Transverse colon (tissue), 4 donors: ENCODE data around the gene ANKRD53. TPM values are rescaled to one million over a fixed set of nuclear protein-coding genes. Genes with fewer than 3 reads are reported as not detected.
"Not testable (repeated sequence)": the region's sequence is repeated elsewhere in the genome, so short reads cannot be mapped to it uniquely, and the experiment has no call there.

Source experiments
- DNase-seq: peaks from one replicate; pipeline ENCODE4 v3.0.0-alpha.2; 2019
- H3K27ac ChIP-seq, 4 donors: fragments of 200-600 bp; sonication (generic); 2 replicates each; pipeline ENCODE4 v1.5.1; 2016 to 2018; ENCODE audit warnings: inconsistent platforms in 4 of 4
- H3K27me3 ChIP-seq: fragments of 200-600 bp; sonication (generic); 2 replicates; pipeline ENCODE4 v1.5.1; 2017; ENCODE audit warnings: inconsistent platforms
- H3K36me3 ChIP-seq, 4 donors: fragments of 200-600 bp; sonication (generic); 2 replicates each; pipeline ENCODE4 v1.5.1; 2017 to 2019; ENCODE audit warnings: inconsistent platforms in 4 of 4
- H3K4me1 ChIP-seq, 4 donors: fragments of 200-600 bp; sonication (generic); 2 replicates each; pipeline ENCODE4 v1.5.1; 2017 to 2020; ENCODE audit warnings: inconsistent platforms in 4 of 4
- H3K4me3 ChIP-seq, 4 donors: fragments of 200-600 bp; sonication (generic); 1 replicate in 1 of 4; 2 replicates in 3 of 4; pipeline versions ENCODE4 v1.5.1 to v1.6.1; 2017 to 2019; ENCODE audit warnings: inconsistent platforms in 4 of 4
- H3K9me3 ChIP-seq, 2 donors: fragments of 200-600 bp; sonication (generic); 2 replicates each; pipeline ENCODE4 v1.5.1; 2017 to 2019; ENCODE audit warnings: inconsistent platforms in 2 of 2
- CTCF ChIP-seq, 5 experiments: fragments of 200-600 bp in 3 of 5; fragments of 450-650 bp in 2 of 5; sonication (generic) in 3 of 5; IDR thresholded peaks; 1 replicate in 2 of 5; 2 replicates in 3 of 5; pipeline ENCODE4 v1.5.1; 2016 to 2017; ENCODE audit warnings: antibody characterized with exemption in 5 of 5, inconsistent platforms in 3 of 5, mild to moderate bottlenecking in 2 of 5, moderate library complexity in 1 of 5
- EP300 ChIP-seq: sonication (generic); formaldehyde crosslinking; IDR thresholded peaks from one replicate; pipeline ENCODE4 v1.6.1; 2017; ENCODE audit warnings: antibody characterized with exemption, low read depth
- POLR2A ChIP-seq: fragments of 450-650 bp; IDR thresholded peaks from one replicate; pipeline ENCODE4 v1.6.1; 2016; ENCODE audit warnings: antibody characterized with exemption, mild to moderate bottlenecking, moderate library complexity
- POLR2AphosphoS5 ChIP-seq, 3 donors: sonication (generic); formaldehyde crosslinking; IDR thresholded peaks; one replicate each; pipeline ENCODE4 v1.6.1; 2016; ENCODE audit warnings: antibody characterized with exemption in 3 of 3
- WGBS, 2 donors: methylation state at CpG; one replicate each; pipeline ENCODE4 v1.1.5; 2018; ENCODE audit warnings: low coverage in 1 of 2; 5-methylcytosine and 5-hydroxymethylcytosine counted together
- in situ Hi-C, 4 donors: fragments of 200-750 bp; cut with MboI; loops; one replicate each; pipeline versions ENCODE4 v1.15.0 to v1.15.1; 2017; ENCODE audit warnings: low sequenced_read_pairs in 3 of 4, low pct_ligation_motif_present in 1 of 4, low pct_unique_long_range_greater_than_20kb in 1 of 4
- intact Hi-C: fragments of 100-400 bp; cut with DNase I; formaldehyde crosslinking; loops from one replicate; pipeline ENCODE4 v1.15.1; 2023; ENCODE audit warnings: low total_unique reads
- total RNA-seq, 4 donors: library from RNA; depleted of rRNA; stranded (reverse); fragments of >200 nt; gene quantifications; one replicate each; pipeline ENCODE4 v1.1.0, GENCODE V29; 2016

Gene ANKRD53
- total RNA-seq, 4 donors from 2014 or later, result 0.96 to 1.7 TPM; not detected in 2

- H3K27ac ChIP-seq, result no peak overlapping the region
- in situ Hi-C loops, result no loop called here
- WGBS, 2 donors, result 84 to 88% methylated on average over 5 to 10 of the region's 10 CpGs
- intact Hi-C loops, result no loop called here
- no peaks in the 10 kb centered on the region for H3K36me3 ChIP-seq
- no peak for TF ChIP-seq POLR2AphosphoS5 (IDR thresholded peaks at IDR 0.05)
- no peak for TF ChIP-seq EP300
- TF ChIP-seq POLR2A, result no peak
- no peak for TF ChIP-seq CTCF (IDR thresholded peaks at IDR 0.05)
- no peak for DNase-seq
- no peaks in the 10 kb centered on the region for H3K9me3 ChIP-seq
- H3K4me3 ChIP-seq, result no peak overlapping the region
- no peaks in the 10 kb centered on the region for H3K27me3 ChIP-seq
- H3K4me1 ChIP-seq, result peaks cover 0 to 9% (median 2%) of the 10 kb centered on the region in 4 donors
Measured at GRCh38 chr2:71005271-71006202, 27.1 kb downstream of the ANKRD53 start.

GRCh38 chr2:71006323-71006722, 27.9 kb downstream of the ANKRD53 start:
- in situ Hi-C loops (no loop called here), intact Hi-C loops (no loop called here)

GRCh38 chr2:71006955-71007799, 28.7 kb downstream of the ANKRD53 start:
- no peak overlapping the region for H3K4me3 ChIP-seq
- WGBS, 2 donors, result 76 to 100% methylated on average over 1 to 3 of the region's 5 CpGs
- H3K27me3 ChIP-seq, result peaks cover 4% of the 10 kb centered on the region
- no peaks in the 10 kb centered on the region for H3K36me3 ChIP-seq
- in situ Hi-C loops (no loop called here), intact Hi-C loops (no loop called here)
- no peak for DNase-seq
- TF ChIP-seq POLR2A, result no peak
- no peak for TF ChIP-seq POLR2AphosphoS5 (IDR thresholded peaks at IDR 0.05)
- TF ChIP-seq EP300, result no peak
- TF ChIP-seq CTCF (IDR thresholded peaks at IDR 0.05), result no peak
- no peak overlapping the region for H3K27ac ChIP-seq
- H3K4me1 ChIP-seq, result no peaks in the 10 kb centered on the region
- H3K9me3 ChIP-seq, result no peaks in the 10 kb centered on the region

More at GRCh38 chr2:71006323-71006722, 27.9 kb downstream of the ANKRD53 start:
- DNase-seq, result no peak
- no peak overlapping the region for H3K27ac ChIP-seq
- no peak overlapping the region for H3K4me3 ChIP-seq
- no peaks in the 10 kb centered on the region for H3K9me3 ChIP-seq
- 66% methylated on average over 2 of the region's 2 CpGs; no CpG with 5 or more reads in 1 of the 2 donors for WGBS, 2 donors
- no peaks in the 10 kb centered on the region for H3K27me3 ChIP-seq
- no peaks in the 10 kb centered on the region for H3K36me3 ChIP-seq
- H3K4me1 ChIP-seq, result peaks cover 0 to 1% (median 0%) of the 10 kb centered on the region in 4 donors
- TF ChIP-seq EP300 (no peak), POLR2A (no peak), POLR2AphosphoS5 (IDR thresholded peaks at IDR 0.05) (no peak), CTCF (IDR thresholded peaks at IDR 0.05) (no peak)

- in situ Hi-C loops, result no loop called here
- H3K4me3 ChIP-seq, result no peak overlapping the region
- intact Hi-C loops, result no loop called here
- no peak overlapping the region for H3K27ac ChIP-seq
- WGBS, 2 donors, result 95% methylated on average over 13 of the region's 13 CpGs; no CpG with 5 or more reads in 1 of the 2 donors
- no peaks in the 10 kb centered on the region for H3K4me1 ChIP-seq
- no peak for TF ChIP-seq CTCF (IDR thresholded peaks at IDR 0.05)
- peaks cover 4% of the 10 kb centered on the region for H3K27me3 ChIP-seq
- H3K9me3 ChIP-seq, result no peaks in the 10 kb centered on the region
- no peaks in the 10 kb centered on the region for H3K36me3 ChIP-seq
- no peak for DNase-seq
Measured at GRCh38 chr2:71008342-71008741, 29.9 kb downstream of the ANKRD53 start.

- H3K9me3 ChIP-seq, H3K4me3 ChIP-seq, H3K27ac ChIP-seq, DNase-seq, H3K36me3 ChIP-seq, H3K4me1 ChIP-seq, intact Hi-C loops, in situ Hi-C loops, H3K27me3 ChIP-seq: not testable (repeated sequence)
- 22% methylated on average over 6 of the region's 6 CpGs; no CpG with 5 or more reads in 1 of the 2 donors for WGBS, 2 donors
Measured at GRCh38 chr2:71011786-71012185, 33.4 kb downstream of the ANKRD53 start.
